Endothelial cell (in vitro differentiated cells): ENCODE measurements around the gene MARCHF2. TPM values are rescaled to one million over a fixed set of nuclear protein-coding genes. Genes with fewer than 3 reads are reported as not detected.

Source experiments
- DNase-seq: peaks from one replicate; pipeline ENCODE4 v3.0.0; 2021; ENCODE audit warnings: low spot score
- H3K27ac Mint-ChIP-seq: one replicate; pipeline ENCODE4 v1.8.0; 2021; ENCODE audit warnings: mixed read lengths, inconsistent platforms; ENCODE audit not compliant: unreplicated experiment
- H3K27me3 Mint-ChIP-seq: one replicate; pipeline ENCODE4 v1.8.0; 2021; ENCODE audit warnings: mild to moderate bottlenecking, moderate library complexity, mixed read lengths, inconsistent platforms; ENCODE audit not compliant: unreplicated experiment
- H3K36me3 Mint-ChIP-seq: one replicate; pipeline ENCODE4 v1.8.0; 2021; ENCODE audit warnings: mild to moderate bottlenecking, low read depth, mixed read lengths, inconsistent platforms; ENCODE audit not compliant: unreplicated experiment
- H3K4me1 Mint-ChIP-seq: one replicate; pipeline ENCODE4 v1.8.0; 2021; ENCODE audit warnings: mild to moderate bottlenecking, mixed read lengths, inconsistent platforms; ENCODE audit not compliant: unreplicated experiment
- H3K4me3 Mint-ChIP-seq: one replicate; pipeline ENCODE4 v1.8.0; 2021; ENCODE audit warnings: mild to moderate bottlenecking, mixed read lengths, inconsistent platforms; ENCODE audit not compliant: unreplicated experiment
- H3K9me3 Mint-ChIP-seq: one replicate; pipeline ENCODE4 v1.8.0; 2021; ENCODE audit warnings: mixed read lengths, inconsistent platforms; ENCODE audit not compliant: unreplicated experiment
- long read RNA-seq: library from polyadenylated mRNA; unstranded; transcript quantifications from one replicate; pipeline ENCODE4 v2.0.0, GENCODE V29; 2020; ENCODE audit not compliant: unreplicated experiment
- total RNA-seq: library from RNA; stranded (reverse); fragmentation: NEBNext Ultra II Directional; extraction: Animal tissue kit (Norgen Biotek cat#: 25700); gene quantifications from one replicate; pipeline ENCODE4 v1.2.1, GENCODE V29; 2021; ENCODE audit not compliant: unreplicated experiment
- TF ChIP-seq, protein P1 (sequence below): fragments of 200-600 bp; sonication (generic); IDR thresholded peaks from one replicate; pipeline ENCODE4 v1.5.0; 2021; ENCODE audit warnings: antibody characterized with exemption; ENCODE audit not compliant: unreplicated experiment

Gene MARCHF2
- 58.2 TPM for total RNA-seq
- long read RNA-seq, partial matches to known transcripts = 2 of 28 reads
- long read RNA-seq, other reads (novel, unspliced or antisense) = 17 of 28 reads

GRCh38 chr19:8412783-8413628 is at the start of gene MARCHF2:
Gene MARCHF2, plus strand, starts transcription at chr19:8413305. Its CDS starts 8,536 bp downstream, at chr19:8421841.
- H3K36me3 Mint-ChIP-seq = no peaks in the 10 kb centered on the region
- no peaks in the 10 kb centered on the region for H3K9me3 Mint-ChIP-seq
- DNase-seq = peak; percentile 99
- TF ChIP-seq, protein P1, sequence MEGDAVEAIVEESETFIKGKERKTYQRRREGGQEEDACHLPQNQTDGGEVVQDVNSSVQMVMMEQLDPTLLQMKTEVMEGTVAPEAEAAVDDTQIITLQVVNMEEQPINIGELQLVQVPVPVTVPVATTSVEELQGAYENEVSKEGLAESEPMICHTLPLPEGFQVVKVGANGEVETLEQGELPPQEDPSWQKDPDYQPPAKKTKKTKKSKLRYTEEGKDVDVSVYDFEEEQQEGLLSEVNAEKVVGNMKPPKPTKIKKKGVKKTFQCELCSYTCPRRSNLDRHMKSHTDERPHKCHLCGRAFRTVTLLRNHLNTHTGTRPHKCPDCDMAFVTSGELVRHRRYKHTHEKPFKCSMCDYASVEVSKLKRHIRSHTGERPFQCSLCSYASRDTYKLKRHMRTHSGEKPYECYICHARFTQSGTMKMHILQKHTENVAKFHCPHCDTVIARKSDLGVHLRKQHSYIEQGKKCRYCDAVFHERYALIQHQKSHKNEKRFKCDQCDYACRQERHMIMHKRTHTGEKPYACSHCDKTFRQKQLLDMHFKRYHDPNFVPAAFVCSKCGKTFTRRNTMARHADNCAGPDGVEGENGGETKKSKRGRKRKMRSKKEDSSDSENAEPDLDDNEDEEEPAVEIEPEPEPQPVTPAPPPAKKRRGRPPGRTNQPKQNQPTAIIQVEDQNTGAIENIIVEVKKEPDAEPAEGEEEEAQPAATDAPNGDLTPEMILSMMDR = peak; percentile 62
- H3K4me3 Mint-ChIP-seq = peak within 1 kb of the TSS; percentile 88
- peaks cover 3% of the 10 kb centered on the region for H3K27me3 Mint-ChIP-seq
- H3K4me1 Mint-ChIP-seq = peaks cover 3% of the 10 kb centered on the region
- no peak within 1 kb of the TSS for H3K27ac Mint-ChIP-seq

GRCh38 chr19:8363803-8364771 is 49.0 kb upstream of the MARCHF2 start, which contains the start of gene ANGPTL4:
Gene ANGPTL4, plus strand, starts transcription at chr19:8364155. Its CDS starts 167 bp downstream, at chr19:8364322.
- no peaks in the 10 kb centered on the region for H3K9me3 Mint-ChIP-seq
- peak; percentile 60 for DNase-seq
- H3K4me3 Mint-ChIP-seq = peak within 1 kb of the TSS; percentile 85
- H3K27me3 Mint-ChIP-seq = peaks cover 10% of the 10 kb centered on the region
- H3K36me3 Mint-ChIP-seq = peaks cover 4% of the 10 kb centered on the region
- no peak within 1 kb of the TSS for H3K27ac Mint-ChIP-seq
- peaks cover 24% of the 10 kb centered on the region for H3K4me1 Mint-ChIP-seq
- TF ChIP-seq, protein P1 = no peak

GRCh38 chr19:8366121-8366581 is 47.0 kb upstream of the MARCHF2 start:
- no peaks in the 10 kb centered on the region for H3K9me3 Mint-ChIP-seq
- TF ChIP-seq, protein P1 = no peak
- DNase-seq = no peak
- peaks cover 9% of the 10 kb centered on the region for H3K27me3 Mint-ChIP-seq
- H3K36me3 Mint-ChIP-seq = peaks cover 4% of the 10 kb centered on the region
- peaks cover 27% of the 10 kb centered on the region for H3K4me1 Mint-ChIP-seq
- no peak overlapping the region for H3K27ac Mint-ChIP-seq
- H3K4me3 Mint-ChIP-seq = no peak overlapping the region

GRCh38 chr19:8366961-8367326 is 46.2 kb upstream of the MARCHF2 start:
- no peak for DNase-seq
- H3K27ac Mint-ChIP-seq = no peak overlapping the region
- H3K9me3 Mint-ChIP-seq = no peaks in the 10 kb centered on the region
- peaks cover 7% of the 10 kb centered on the region for H3K36me3 Mint-ChIP-seq
- peaks cover 28% of the 10 kb centered on the region for H3K4me1 Mint-ChIP-seq
- TF ChIP-seq, protein P1 = no peak
- H3K27me3 Mint-ChIP-seq = peaks cover 10% of the 10 kb centered on the region
- H3K4me3 Mint-ChIP-seq = peak overlapping the region; percentile 76
